ENCODE measurements around the gene FARS2.

DNA sequence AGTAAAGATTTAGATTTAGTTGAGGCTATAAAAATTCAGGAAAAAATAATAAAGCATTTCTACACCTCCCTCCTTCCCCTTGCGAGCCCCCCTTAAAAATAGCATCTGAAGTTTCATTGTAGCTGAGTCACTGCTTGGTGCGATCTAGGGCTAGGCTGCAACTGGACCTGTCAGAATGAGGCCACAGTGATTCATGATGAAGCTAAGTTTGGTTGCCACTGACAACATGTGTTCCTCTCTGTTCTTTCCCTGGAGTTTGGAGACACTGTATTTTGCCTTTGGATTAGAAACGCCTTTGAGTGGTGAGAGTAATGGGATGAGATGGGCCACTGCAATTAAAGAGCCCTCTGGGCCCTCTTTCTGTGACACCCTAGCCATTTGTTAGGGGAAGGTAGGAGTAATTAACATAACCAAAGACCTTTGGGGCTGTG lies 411.3 kb downstream of the FARS2 start:
- TF ChIP-seq BHLHE40 (IDR thresholded peaks at IDR 0.05; ENCODE audit: borderline replicate concordance) (no peak), FOXM1 (IDR thresholded peaks at IDR 0.05; ENCODE audit: borderline replicate concordance) (no peak), LEF1 (IDR thresholded peaks at IDR 0.05; ENCODE audit: borderline replicate concordance) (no peak), SUZ12 (IDR thresholded peaks at IDR 0.05) (no peak), TARDBP (IDR thresholded peaks at IDR 0.05) (no peak), CTBP1 (IDR thresholded peaks at IDR 0.05; ENCODE audit: borderline replicate concordance) (no peak), SP1 (IDR thresholded peaks at IDR 0.05) (no peak), ELF4 (IDR thresholded peaks at IDR 0.05) (no peak)
- TF ChIP-seq, protein P1, sequence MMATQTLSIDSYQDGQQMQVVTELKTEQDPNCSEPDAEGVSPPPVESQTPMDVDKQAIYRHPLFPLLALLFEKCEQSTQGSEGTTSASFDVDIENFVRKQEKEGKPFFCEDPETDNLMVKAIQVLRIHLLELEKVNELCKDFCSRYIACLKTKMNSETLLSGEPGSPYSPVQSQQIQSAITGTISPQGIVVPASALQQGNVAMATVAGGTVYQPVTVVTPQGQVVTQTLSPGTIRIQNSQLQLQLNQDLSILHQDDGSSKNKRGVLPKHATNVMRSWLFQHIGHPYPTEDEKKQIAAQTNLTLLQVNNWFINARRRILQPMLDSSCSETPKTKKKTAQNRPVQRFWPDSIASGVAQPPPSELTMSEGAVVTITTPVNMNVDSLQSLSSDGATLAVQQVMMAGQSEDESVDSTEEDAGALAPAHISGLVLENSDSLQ (IDR thresholded peaks at IDR 0.05), result no peak
